Mononuclear cell (primary cell): ENCODE data around the gene CCDC167. TPM values are rescaled to one million over a fixed set of nuclear protein-coding genes. Genes with fewer than 3 reads are reported as not detected.

Source experiments
- H3K27me3 ChIP-seq: 2 replicates; pipeline ENCODE4 v1.6.0; 2011; ENCODE audit warnings: low read length, control low read depth; ENCODE audit not compliant: insufficient read depth
- H3K4me1 ChIP-seq: 2 replicates; pipeline ENCODE4 v1.5.1; 2011; ENCODE audit warnings: mild to moderate bottlenecking, low read length, control low read depth; ENCODE audit not compliant: insufficient read depth
- H3K4me3 ChIP-seq: 2 replicates; pipeline ENCODE4 v1.5.1; 2011; ENCODE audit warnings: mild to moderate bottlenecking, low read length, moderate library complexity
- H3K9me3 ChIP-seq: 2 replicates; pipeline ENCODE4 v1.5.1; 2011; ENCODE audit warnings: low read depth, mild to moderate bottlenecking, control low read depth, low read length
- total RNA-seq: library from RNA; depleted of rRNA; stranded (reverse); fragments of >200 nt; gene quantifications from one replicate; pipeline ENCODE4 v1.2.3, GENCODE V29; 2012

Gene CCDC167
- total RNA-seq = 4.2 TPM

- Histone ChIP-seq H3K9me3 (no peaks in the 10 kb centered on the region), H3K4me1 (peaks cover 60% of the 10 kb centered on the region), H3K4me3 (peak within 1 kb of the TSS; percentile 64), H3K27me3 (no peaks in the 10 kb centered on the region)
These were observed at the start of gene CCDC167 for GRCh38 chr6:37499433-37500293. Gene CCDC167 (minus strand): TSS chr6:37499893. CDS start chr6:37499863, 30 bp downstream.

GRCh38 chr6:37549154-37549553 is 49.5 kb upstream of the CCDC167 start:
- H3K27me3 ChIP-seq = no peaks in the 10 kb centered on the region
- H3K9me3 ChIP-seq = no peaks in the 10 kb centered on the region
- H3K4me1 ChIP-seq = peaks cover 31% of the 10 kb centered on the region
- no peak overlapping the region for H3K4me3 ChIP-seq

GRCh38 chr6:37548067-37548674 is 48.5 kb upstream of the CCDC167 start:
- Histone ChIP-seq H3K27me3 (no peaks in the 10 kb centered on the region), H3K9me3 (no peaks in the 10 kb centered on the region), H3K4me1 (peaks cover 28% of the 10 kb centered on the region), H3K4me3 (no peak overlapping the region)

GRCh38 chr6:37547564-37548061 is 47.9 kb upstream of the CCDC167 start:
- no peaks in the 10 kb centered on the region for H3K9me3 ChIP-seq
- no peaks in the 10 kb centered on the region for H3K27me3 ChIP-seq
- H3K4me1 ChIP-seq = peaks cover 28% of the 10 kb centered on the region
- H3K4me3 ChIP-seq = no peak overlapping the region

GRCh38 chr6:37546141-37546871 is 46.6 kb upstream of the CCDC167 start:
- Histone ChIP-seq H3K4me3 (no peak overlapping the region), H3K27me3 (no peaks in the 10 kb centered on the region), H3K4me1 (peaks cover 28% of the 10 kb centered on the region), H3K9me3 (no peaks in the 10 kb centered on the region)

- Histone ChIP-seq H3K27me3 (no peaks in the 10 kb centered on the region), H3K4me3 (no peak overlapping the region), H3K9me3 (no peaks in the 10 kb centered on the region), H3K4me1 (peaks cover 28% of the 10 kb centered on the region)
These were observed 44.8 kb upstream of the CCDC167 start for GRCh38 chr6:37544530-37544929.

- peaks cover 28% of the 10 kb centered on the region for H3K4me1 ChIP-seq
- no peak overlapping the region for H3K4me3 ChIP-seq
These were observed 43.7 kb upstream of the CCDC167 start for GRCh38 chr6:37543361-37543760.

GRCh38 chr6:37541346-37541745 is 41.7 kb upstream of the CCDC167 start:
- Histone ChIP-seq H3K9me3 (no peaks in the 10 kb centered on the region), H3K27me3 (peaks cover 10% of the 10 kb centered on the region), H3K4me3 (no peak overlapping the region), H3K4me1 (peaks cover 14% of the 10 kb centered on the region)

More at GRCh38 chr6:37543361-37543760, 43.7 kb upstream of the CCDC167 start:
- Histone ChIP-seq H3K27me3 (no peaks in the 10 kb centered on the region), H3K9me3 (no peaks in the 10 kb centered on the region)

GRCh38 chr6:37540390-37540789 is 40.7 kb upstream of the CCDC167 start:
- H3K4me3 ChIP-seq = no peak overlapping the region
- H3K27me3 ChIP-seq = peaks cover 19% of the 10 kb centered on the region
- H3K9me3 ChIP-seq = no peaks in the 10 kb centered on the region
- peaks cover 19% of the 10 kb centered on the region for H3K4me1 ChIP-seq

- Histone ChIP-seq H3K4me1 (peaks cover 20% of the 10 kb centered on the region), H3K27me3 (peaks cover 23% of the 10 kb centered on the region), H3K9me3 (no peaks in the 10 kb centered on the region), H3K4me3 (no peak overlapping the region)
These were observed 40.3 kb upstream of the CCDC167 start for GRCh38 chr6:37540029-37540352.

- Histone ChIP-seq H3K9me3 (no peaks in the 10 kb centered on the region), H3K4me1 (peaks cover 15% of the 10 kb centered on the region), H3K4me3 (no peak overlapping the region), H3K27me3 (peaks cover 28% of the 10 kb centered on the region)
These were observed 39.7 kb upstream of the CCDC167 start for GRCh38 chr6:37539171-37540028.

- peaks cover 37% of the 10 kb centered on the region for H3K27me3 ChIP-seq
- H3K4me1 ChIP-seq = peaks cover 15% of the 10 kb centered on the region
- H3K4me3 ChIP-seq = no peak overlapping the region
- H3K9me3 ChIP-seq = no peaks in the 10 kb centered on the region
These were observed 38.4 kb upstream of the CCDC167 start for GRCh38 chr6:37538107-37538506.

- Histone ChIP-seq H3K27me3 (peaks cover 41% of the 10 kb centered on the region), H3K4me3 (no peak overlapping the region), H3K4me1 (peaks cover 15% of the 10 kb centered on the region), H3K9me3 (no peaks in the 10 kb centered on the region)
These were observed 37.9 kb upstream of the CCDC167 start for GRCh38 chr6:37537548-37537947.

GRCh38 chr6:37536491-37537190 is 36.9 kb upstream of the CCDC167 start:
- Histone ChIP-seq H3K4me3 (no peak overlapping the region), H3K9me3 (no peaks in the 10 kb centered on the region), H3K4me1 (peaks cover 15% of the 10 kb centered on the region), H3K27me3 (peaks cover 41% of the 10 kb centered on the region)
